Stimulated activated CD8-positive, alpha-beta memory T cell treated with anti-CD3 and anti-CD28 coated beads, Interleukin-12 subunit alpha, Interleukin-12 subunit beta, amount 100 ng/mL, for 24 hours (primary cell): Measurements from ENCODE around the gene NPIPB8.
A peak's percentile ranks its signal among the peaks of the same experiment; 100 is the strongest.
"Not testable (repeated sequence)": the region's sequence is repeated elsewhere in the genome, so short reads cannot be mapped to it uniquely, and the experiment has no call there.

Source experiments
- DNase-seq: peaks from one replicate; pipeline ENCODE4 v3.0.0-alpha.2; 2020; ENCODE audit errors: extremely low read depth

NPIPB8 gene

DNA sequence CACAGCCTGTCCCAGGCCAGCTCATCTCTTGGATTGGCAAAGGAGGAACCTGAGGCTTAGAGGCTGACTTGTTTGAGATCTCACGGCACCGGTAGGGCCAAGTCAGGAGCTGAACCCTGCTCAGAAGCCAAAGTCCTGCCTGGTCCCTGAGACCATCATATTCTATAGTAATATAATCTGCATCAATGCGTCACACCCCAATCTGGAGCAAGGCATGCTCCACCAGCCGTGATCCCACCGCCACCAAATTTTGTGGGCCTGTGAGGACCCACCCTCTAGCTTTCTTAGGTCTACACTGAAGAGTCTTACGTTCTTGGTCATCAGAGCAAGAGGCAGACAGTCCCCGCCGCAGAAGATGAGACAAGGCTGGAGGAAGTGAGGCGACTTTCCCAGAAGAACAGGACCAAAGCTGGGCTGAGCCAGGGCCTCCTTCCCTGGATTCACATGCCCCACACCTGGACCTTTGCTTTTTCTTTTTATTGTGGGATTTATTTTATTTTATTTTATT, 30.7 kb upstream of the NPIPB8 start:
- DNase-seq = no peak

DNA sequence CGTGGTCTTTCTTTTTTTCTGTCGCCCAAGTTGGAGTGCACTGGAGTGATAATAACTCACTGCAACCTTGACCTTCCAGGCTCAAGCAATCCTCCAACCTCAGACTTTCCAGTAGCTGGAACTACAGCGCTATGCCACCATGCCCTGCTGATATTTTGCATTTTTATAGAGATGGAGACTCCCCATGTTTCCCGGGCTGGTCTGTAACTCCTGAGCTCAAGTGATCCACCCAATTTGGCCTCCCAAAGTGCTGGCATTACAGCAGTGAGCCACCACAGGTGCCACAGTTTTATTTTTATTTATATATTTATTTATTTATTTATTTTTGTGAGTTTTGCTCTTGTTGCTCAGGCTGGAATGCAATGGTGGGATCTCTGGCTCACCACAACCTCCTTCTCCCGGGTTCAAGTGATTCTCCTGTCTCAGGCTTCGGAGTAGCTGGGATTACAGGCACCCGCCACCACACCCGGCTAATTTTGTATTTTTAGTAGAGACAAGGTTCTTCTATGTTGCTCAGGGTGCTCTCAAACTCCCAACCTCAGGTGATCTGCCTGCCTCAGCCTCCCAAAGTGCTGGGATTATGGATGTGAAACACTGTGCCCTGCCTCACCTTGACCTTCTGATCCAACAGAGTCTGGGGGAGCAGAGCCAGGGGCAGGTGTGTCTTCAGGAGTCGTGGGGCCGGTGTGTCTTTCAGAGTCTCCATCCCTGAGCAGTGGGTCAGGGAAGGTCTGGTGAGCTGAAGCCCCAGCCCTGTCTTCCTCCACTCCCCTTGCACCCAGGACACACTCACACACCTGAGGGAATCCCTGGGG, 30.0 kb upstream of the NPIPB8 start:
- DNase-seq = not testable (repeated sequence)

GRCh38 chr16:28608496-28608808, 29.4 kb upstream of the NPIPB8 start:
- not testable (repeated sequence) for DNase-seq

GRCh38 chr16:28608867-28609596, 28.8 kb upstream of the NPIPB8 start:
- not testable (repeated sequence) for DNase-seq

DNA sequence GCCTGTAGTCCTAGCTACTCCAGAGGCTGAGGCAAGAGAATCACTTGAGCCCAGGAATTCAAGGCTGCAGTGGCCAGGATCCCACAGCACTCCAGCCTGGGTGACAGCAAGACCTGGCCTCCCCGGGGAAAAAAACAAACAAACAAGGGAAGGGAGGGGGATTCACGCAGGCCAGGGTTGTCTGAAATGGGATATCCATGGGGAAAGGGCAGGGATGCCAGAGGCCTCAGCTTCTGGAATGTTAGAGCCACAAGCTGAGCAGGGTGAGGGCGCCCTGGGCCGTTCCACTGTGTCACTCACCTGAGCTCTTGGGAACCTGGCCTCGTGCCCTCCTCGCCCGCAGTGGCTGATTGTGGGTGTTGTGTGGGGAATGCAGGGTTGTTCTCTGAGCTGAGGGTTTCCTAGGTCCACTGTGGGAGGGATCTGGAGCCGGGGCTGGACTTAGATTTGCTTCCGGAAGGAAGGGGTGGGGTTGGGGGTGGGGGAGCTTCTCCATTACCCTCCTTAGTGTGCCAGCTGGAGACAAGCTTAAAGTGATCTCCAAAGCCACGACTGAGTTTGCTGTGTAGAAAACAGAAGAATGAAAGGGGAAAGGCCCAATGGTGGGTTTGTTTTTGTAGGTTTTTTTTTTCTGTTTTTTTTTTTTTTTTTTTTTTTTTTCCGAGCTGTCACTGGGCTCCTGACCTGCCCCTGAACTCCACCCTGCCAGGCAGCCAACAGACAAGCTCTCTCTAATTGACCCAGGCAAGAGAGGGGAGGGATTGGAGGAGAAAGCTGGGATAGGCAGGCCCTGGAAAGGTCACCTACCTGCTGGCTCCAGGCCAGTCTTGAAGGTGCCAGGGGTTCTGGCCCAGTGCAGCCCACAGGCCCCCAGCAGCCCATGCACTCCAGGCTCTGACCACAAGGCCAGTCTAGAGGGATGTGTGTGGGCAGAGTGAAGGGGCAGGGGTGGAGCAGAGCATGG, 28.0 kb upstream of the NPIPB8 start, which contains the start of gene SULT1A1:
Gene SULT1A1 (minus strand): TSS at position 414 of the 964 bp plus-strand sequence. CDS start 1,189 bp downstream, outside the sequence.
- no peak for DNase-seq

GRCh38 chr16:28610595-28611191, 27.2 kb upstream of the NPIPB8 start:
- no peak for DNase-seq

- DNase-seq = not testable (repeated sequence)
Observed at GRCh38 chr16:28612359-28613280, 25.2 kb upstream of the NPIPB8 start.

DNA sequence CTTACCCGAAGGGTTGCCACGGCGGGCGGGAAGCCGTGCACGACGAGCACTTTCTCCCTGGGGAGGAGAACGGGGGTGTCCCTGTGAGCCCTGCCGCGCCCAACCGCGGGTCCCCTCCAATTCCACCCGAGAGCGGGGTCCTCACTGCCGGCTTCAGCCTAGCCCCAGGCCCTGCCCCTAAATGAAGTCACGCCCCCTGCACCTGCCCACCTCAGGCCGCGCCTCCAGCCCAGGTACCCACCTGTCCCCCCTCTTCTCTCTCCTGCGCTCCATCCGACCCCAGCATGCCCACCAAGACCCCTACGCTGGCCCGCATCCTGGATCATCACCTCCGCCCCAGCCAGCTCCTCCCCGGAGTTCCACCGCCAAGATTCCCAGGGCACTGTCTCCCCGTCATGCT, 24.0 kb upstream of the NPIPB8 start:
- DNase-seq = not testable (repeated sequence)

GRCh38 chr16:28614561-28614960, 23.3 kb upstream of the NPIPB8 start:
- DNase-seq = not testable (repeated sequence)

DNA sequence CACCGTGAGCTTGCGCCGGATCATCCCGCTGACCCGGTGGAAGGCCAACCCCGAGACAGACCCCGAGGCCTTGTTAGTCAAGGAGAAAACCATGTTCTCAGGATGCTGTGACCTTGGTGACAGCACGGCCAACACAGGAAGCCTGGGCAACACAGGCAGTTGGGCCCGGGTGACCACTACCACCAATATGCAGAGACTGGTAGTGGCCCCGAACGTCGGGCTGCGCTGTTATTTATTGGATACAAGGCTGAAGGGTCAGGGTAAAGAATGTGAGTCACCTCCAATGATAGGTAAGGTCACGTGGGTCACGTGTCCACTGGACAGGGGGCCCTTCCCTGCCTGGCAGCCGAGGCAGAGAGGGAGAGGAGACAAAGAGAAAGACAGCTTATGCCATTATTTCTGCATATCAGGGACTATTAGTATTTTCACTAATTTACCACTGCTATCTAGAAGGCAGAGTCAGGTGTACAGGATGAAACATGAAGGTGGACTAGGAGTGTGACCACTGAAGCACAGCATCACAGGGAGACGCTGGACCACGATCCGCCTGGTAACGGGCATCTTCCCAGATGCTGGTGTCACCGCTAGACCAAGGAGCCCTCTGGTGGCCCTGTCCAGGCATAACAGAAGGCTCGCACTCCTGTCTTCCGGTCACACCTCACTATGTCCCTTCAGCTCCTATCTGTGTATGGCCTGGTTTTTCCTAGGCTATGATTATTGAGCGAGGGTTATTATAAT, 22.2 kb upstream of the NPIPB8 start:
- DNase-seq = not testable (repeated sequence)

DNA sequence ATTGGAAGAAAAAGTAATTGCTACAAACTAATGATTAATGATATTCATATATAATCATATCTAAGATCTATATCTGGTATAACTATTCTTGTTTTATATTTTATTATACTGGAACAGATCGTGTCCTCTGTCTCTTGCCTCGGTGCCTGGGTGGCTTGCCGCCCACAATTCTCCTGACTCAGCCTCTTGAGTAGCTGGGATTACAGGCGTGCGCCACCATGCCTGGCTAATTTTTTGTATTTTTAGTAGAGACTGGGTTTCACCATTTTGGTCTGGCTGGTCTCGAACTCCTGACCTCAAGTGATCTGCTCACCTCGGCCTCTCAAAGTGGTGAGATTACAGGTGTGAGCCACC, 21.7 kb upstream of the NPIPB8 start:
- not testable (repeated sequence) for DNase-seq

DNA sequence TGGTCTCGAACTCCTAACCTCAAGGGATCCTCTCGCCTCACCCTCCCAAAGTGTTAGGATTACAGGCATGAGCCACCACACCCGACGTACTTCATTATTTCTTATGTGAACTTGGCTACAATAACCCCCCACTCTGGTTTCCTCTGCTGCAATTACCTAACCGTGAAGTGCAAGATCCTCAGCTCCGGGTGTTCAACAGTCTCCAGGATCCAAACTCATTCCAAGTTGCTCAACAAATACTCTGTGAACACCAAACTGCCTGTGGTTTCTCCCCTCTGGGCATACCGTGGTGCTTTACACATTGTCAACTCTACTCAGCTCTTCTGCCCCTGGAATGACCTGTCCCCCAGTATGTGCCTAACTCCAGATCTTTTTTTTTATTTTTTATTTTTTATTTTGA, 21.2 kb upstream of the NPIPB8 start:
- no peak for DNase-seq

- no peak for DNase-seq
Observed at GRCh38 chr16:28617874-28618273, 20.0 kb upstream of the NPIPB8 start.

DNA sequence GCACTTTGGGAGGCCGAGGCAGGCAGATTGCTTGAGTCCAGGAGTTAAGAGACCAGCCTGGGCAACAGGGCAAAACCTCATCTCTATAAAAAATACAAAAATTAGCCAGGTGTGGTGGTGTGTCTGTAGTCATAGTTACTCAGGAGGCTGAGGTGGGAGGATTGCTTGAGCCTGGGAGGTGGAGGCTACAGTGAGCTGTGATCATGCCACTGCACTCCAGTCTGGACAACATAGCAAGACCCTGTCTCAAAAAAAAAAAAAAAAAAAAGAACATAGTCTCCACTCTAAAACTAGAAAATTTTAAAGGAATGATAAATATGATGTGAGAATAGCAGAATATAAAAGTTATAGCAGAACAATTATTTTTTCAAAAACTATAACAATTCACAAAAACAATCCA, 17.5 kb upstream of the NPIPB8 start:
- DNase-seq = not testable (repeated sequence)

GRCh38 chr16:28621481-28622155, 16.2 kb upstream of the NPIPB8 start:
- no peak for DNase-seq

GRCh38 chr16:28622532-28623171, 15.2 kb upstream of the NPIPB8 start:
- not testable (repeated sequence) for DNase-seq

DNA sequence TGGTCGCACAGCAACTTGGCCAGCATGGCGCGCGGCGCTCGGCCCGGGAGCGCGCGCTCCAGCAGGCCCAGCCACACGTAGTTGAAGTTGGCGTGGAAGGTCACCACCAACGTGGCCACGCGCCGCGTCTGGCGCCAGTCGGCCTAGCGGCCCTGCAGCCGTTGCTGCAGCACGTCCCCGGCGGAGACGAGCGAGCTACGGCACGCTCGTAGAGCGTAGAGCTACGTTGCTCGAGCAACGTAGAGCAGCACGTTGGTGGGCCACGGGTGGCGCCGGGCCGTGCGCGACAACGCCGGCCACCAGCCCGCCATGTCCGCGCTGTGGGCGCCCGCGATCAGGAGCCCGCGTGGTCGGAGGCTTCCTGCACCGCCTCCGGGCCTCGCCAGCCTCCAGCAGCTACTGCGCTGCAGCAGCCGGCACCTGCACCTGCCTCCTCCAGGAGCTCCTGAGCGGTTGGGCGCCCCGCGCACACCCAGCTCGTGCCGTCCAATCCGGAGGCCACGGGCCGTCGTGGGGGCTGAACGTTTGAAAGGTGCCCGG, 14.6 kb upstream of the NPIPB8 start:
- DNase-seq = peak; percentile 35

- not testable (repeated sequence) for DNase-seq
Observed at GRCh38 chr16:28630905-28631304, 7.0 kb upstream of the NPIPB8 start.
